CD4-positive, alpha-beta T cell treated with Interleukin-6 at 100 ng/mL for 8 hours (primary cell): Measurements from ENCODE around the gene BMP8B.
"Not testable (repeated sequence)": the region's sequence is repeated elsewhere in the genome, so short reads cannot be mapped to it uniquely, and the experiment has no call there.

ENCODE experiments used
- DNase-seq: peaks from one replicate; pipeline ENCODE4 v3.0.0-alpha.2; 2020; ENCODE audit warnings: mixed read lengths, low spot score

The BMP8B gene

DNA sequence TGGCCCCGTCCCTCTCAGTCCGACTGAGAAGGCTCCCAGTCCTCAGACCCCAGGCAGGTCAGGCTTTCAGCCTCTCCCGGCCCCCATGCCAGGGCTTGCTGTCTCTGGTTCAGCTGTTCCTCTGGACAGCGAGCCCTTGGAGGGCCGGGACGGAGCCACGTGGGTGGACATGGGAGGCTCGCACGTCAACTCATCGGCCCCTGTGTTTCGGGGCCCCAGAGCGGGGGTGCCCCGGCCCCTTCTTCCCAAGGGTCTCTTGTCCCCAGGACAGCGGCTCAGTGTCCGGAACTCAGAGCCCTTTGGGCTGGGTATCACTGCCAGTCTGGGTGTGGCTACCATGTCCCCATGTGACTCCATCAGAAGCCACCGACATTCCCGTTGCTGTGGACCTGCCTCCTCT, 10.8 kb downstream of the BMP8B start:
- DNase-seq = not testable (repeated sequence)

DNA sequence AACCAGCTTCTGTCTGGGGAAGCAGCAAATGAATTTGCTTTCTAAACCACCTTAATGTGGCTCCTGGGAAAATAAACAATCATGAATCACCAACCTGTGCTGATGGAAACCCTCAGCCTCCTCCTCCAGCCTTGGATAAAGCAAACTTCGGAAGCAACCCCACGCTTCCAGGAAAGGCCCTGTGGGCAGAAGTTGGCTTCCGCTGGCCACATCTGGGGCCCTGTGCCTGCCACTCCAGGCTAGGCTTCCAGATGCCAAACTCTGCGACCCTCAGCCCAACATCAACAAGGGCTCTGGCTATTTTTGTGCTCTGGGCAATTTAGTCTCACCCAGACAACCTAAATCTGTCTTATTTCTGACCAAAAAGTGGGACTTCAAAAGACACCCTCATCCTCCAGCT, 11.4 kb downstream of the BMP8B start:
- no peak for DNase-seq

- no peak for DNase-seq
These were observed 11.8 kb downstream of the BMP8B start for GRCh38 chr1:39776886-39777285.

GRCh38 chr1:39776400-39776713, 12.3 kb downstream of the BMP8B start:
- DNase-seq = no peak

GRCh38 chr1:39775676-39776399, 12.8 kb downstream of the BMP8B start:
- DNase-seq = not testable (repeated sequence)

DNA sequence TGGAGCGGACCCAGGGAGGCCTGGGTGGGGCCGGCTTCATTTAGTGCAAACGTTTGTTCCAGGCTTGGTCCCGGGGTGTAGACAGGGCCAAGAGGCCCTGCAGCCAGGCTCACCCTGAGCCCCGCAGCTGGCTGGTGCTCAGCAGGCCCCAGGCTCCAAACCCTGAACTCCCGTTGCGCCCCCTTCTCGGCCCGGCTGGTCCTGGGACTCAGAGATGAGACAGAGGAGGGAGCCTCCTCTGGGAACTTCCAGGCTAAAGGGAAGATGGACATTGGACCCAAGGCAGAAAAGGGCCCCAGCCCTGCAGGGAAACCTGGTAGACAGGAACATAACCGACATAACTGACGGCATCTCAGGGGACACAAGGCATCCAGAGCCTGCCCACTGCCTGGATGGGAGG, 13.5 kb downstream of the BMP8B start:
- not testable (repeated sequence) for DNase-seq

DNA sequence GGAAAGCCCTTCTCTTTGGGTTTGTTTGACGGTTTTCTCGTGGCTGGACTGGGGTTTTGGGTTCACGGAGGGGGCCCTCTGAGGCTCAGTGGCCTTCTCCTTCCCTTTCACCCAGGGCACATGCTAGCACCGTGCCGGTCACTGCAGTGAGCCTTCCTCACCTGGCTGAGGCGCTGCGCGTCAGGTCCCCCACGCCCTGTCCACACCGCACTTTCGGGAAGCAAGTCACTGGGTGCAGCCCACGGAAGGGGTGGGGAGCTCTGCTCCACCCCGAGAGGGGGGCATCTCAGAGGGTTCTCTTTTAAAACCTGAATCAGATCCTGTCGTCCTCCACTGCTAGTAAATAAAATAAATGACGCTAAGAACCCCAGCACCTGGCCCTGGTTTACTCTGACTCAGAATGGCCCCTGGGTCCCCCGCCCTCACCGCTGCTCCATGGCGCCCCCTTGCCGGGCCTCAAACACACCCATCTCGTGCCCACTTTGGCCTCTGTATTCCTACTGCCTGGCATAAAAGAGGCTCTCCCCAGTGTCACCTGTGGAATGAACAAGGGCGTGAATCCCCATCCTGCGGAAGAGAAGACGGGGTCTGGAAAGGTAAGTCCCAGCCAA, 15.2 kb downstream of the BMP8B start:
- DNase-seq = not testable (repeated sequence)

- not testable (repeated sequence) for DNase-seq
These were observed 17.6 kb downstream of the BMP8B start, which contains the start of gene OXCT2 for GRCh38 chr1:39771022-39771532. Gene OXCT2, minus strand, starts transcription at chr1:39771348. Its CDS starts 93 bp downstream, at chr1:39771255.

DNA sequence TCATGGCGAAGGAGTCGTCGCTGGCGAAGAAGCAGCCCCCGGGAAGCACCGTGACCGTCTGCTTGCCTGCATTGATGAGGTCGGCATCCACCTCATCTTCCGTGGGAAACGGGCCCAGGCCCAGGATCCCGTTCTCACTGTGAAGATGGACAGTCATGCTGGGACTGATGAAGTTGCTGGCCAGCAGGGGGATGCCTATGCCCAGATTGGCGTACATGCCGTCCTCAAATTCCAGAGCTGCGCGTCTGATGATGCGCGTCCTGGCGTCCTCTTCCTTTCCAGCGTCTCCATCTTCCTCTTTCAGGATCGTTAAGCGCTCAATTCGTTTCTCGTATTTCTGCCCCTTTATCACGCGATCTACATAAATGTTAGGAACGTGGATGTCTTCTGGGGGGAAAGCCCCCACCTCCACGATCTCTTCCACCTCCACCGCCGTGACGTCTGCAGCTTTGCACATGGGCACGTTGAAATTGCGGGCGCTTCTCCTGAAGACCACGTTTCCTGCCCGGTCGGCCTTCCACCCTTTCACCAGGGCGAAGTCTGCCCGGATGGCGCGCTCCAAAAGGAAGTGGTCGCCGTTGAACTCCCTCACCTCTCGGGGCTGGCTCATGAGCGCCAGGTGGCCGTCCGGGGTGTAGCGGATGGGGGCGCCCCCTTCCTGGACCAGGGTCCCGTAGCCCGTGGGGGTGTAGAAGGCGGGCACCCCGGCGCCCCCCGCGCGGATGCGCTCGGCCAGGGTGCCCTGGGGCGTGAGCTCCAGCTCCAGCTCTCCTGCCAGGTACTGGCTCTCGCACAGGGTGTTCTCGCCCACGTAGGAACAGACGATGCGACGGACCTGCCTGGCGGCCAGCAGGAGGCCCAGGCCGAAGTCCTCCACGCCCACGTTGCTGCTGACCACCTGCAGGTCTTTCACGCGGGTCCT, 18.3 kb downstream of the BMP8B start:
- not testable (repeated sequence) for DNase-seq

- not testable (repeated sequence) for DNase-seq
These were observed 19.2 kb downstream of the BMP8B start for GRCh38 chr1:39769502-39769901.

DNA sequence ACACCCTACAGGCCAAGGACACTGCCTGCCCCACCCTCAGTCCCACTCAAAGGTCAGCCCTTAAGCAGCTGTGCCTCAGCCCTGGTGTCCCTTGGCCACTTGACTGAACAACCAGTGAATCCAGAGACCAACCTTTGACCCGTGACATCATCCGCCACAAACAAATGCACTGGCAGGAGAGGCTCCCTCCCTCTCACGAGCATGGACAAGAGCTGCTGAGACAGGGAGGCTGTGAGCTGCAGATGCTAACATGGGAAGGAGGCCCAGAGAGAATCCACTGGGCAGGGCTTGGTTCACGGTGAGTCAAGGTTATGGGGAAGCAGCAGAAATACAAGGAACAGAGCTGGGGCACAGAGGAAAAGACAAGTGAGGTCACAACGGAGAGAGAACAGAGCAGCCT, 22.2 kb downstream of the BMP8B start:
- DNase-seq = not testable (repeated sequence)

- DNase-seq = not testable (repeated sequence)
These were observed 24.2 kb downstream of the BMP8B start for GRCh38 chr1:39764512-39764911.

DNA sequence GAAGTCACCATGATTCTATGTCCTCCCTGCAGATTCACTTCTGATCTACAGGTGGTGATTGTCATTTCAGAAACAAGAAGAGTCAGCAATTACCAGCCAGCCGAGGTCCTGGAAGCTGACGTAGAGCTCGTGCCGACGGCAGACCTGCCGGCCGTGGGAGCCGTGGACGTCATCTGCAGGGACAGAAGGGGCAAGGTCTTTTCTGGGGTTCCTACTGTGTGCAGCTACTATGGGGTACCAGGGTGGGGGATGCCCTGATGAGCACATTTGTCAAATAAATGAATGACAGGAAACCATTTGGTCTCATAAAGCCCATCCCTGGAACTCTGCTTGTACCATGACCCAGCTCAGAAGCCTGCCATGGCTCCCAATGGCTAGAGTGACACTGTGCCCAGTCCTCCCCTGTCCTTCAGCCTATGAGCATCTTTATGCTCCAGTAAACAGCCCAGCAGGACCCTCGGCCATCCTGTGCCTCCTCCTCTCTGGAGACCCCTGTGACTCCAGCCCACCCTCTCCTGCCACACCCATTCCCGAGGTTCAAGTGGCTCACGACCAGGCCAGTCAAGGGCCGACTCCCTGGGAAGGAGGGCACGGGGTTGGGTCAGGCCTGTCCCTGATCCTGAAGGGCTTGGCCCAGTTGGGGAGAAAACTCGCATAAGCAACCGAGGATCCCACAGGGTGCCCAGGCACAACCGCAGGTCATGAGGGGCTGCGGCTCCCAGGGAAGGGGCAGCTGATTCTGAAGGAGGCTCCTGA, 24.9 kb downstream of the BMP8B start:
- DNase-seq = not testable (repeated sequence)

DNA sequence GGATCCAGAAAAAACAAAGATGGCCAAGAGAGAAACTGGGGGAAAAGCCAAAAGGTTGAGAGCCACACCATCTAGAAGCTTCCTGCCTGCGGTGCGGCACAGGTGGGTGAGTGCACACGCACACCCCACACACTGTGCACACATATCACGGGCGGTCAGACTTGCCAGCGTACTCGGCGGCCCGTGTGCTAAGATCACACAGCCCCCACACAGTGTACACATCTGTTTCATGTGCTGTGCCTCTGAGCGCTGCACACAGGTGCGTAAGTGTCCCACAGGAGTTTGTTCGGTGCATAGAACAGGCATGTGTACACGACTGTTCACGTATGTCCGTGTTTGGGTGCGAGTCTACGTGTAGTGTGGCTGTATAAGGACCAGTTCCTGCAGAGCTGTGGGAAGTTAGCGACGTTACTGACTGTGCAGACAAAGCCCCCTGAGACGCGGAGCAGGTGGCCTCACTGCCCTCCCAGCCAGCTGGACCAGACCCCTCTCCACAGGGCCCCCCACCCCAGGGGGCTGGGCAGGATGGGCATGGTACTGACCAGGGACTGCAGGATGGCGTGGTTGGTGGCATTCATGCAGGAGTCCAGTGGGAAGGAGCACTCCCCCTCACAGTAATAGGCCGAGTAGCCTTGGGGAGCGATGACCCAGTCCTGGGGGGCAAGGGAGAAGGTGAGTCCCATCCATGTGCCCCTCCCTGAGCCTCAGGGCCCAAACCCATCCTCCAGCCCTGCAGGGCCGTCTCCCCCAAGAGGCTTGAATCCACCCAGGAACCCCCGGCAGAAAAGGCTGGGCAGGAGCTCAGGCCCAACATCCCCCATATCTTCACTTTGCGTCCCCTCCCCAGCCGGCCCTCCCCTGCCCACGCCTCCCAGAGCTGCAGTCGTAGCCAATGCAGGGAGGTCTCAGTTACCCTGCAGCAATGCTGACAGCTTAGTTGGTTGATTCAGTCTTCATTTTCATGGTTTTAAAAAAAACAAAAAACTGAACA, 25.8 kb downstream of the BMP8B start:
- no peak for DNase-seq

- DNase-seq = no peak
These were observed 27.0 kb downstream of the BMP8B start for GRCh38 chr1:39761557-39762260.

- no peak for DNase-seq
These were observed 27.6 kb downstream of the BMP8B start for GRCh38 chr1:39761016-39761415.

DNA sequence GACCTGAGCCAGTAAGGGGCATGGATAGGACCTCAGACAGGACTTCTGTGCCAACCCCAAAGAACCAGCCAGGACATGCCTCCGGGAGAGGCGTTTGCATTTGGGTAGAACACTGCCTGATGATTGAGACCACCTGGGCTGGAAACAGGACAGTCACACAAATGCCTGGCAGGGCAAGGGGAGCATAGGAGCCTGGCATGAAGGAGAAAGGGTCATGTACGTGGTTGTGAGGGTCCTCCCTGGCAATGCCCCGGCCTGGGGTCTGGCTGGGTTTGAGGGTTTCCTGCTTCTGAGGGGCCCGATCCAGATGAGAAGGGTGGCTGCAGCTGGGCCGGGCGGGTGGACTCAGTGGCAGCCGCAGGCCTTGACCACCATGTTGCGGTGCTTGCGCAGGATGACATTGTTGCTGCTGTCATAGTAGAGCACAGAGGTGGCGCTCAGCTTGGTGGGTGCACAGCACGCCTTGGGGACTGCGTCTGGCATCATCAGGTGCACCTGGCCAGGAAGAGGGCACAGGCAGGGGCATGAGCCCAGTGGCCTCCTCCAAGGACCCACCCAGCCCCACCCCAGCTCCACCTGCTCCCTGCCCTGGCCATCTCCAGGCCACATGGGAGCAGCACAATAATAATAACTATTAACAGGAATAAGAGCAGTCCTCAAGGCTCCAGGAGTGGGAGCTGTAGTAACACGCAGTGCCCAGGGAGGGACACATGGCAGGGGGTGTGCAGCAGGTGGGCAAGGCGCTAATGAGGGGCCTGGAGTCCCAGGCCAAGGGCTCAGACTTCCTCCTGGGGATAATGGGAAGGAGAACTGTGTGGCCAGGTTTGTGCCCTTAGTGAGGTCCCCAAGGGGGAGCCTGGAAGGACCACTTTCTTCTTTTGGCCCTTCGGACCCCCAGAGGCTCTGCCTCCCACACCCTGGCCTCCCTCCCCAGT, 28.3 kb downstream of the BMP8B start:
- no peak for DNase-seq

GRCh38 chr1:39759436-39759726, 29.3 kb downstream of the BMP8B start:
- no peak for DNase-seq
